Left lung (tissue), 10 donors: ENCODE data around the gene RWDD2A. TPM values are rescaled to one million over a fixed set of nuclear protein-coding genes. Genes with fewer than 3 reads are reported as not detected.

ENCODE experiments used
- ATAC-seq: fragments of 200-7000 bp; cut with Tn5 transposase; one replicate; pipeline ENCODE4 v1.9.1; 2020; ENCODE audit warnings: moderate library complexity
- DNase-seq, 4 donors: peaks; one replicate each; pipeline ENCODE4 v3.0.0-alpha.2; 2013 to 2020
- H3K27ac ChIP-seq, 2 donors: fragments of 200-600 bp; sonication (generic) in 1 of 2; one replicate each; pipeline versions ENCODE4 v1.5.0 to v1.8.0; 2020 to 2021
- H3K27me3 ChIP-seq, 2 donors: fragments of 200-600 bp; sonication (generic) in 1 of 2; one replicate each; pipeline versions ENCODE4 v1.5.0 to v1.8.0; 2020 to 2021
- H3K36me3 ChIP-seq, 2 donors: fragments of 200-600 bp; sonication (generic) in 1 of 2; one replicate each; pipeline versions ENCODE4 v1.5.0 to v1.8.0; 2020 to 2021
- H3K4me1 ChIP-seq, 2 donors: fragments of 200-600 bp; one replicate each; pipeline ENCODE4 v1.8.0; 2021
- H3K4me3 ChIP-seq, 2 donors: fragments of 200-600 bp; sonication (generic) in 1 of 2; one replicate each; pipeline versions ENCODE4 v1.5.0 to v1.8.0; 2020 to 2021; ENCODE audit warnings: mild to moderate bottlenecking in 1 of 2
- H3K9me3 ChIP-seq, 2 donors: fragments of 200-600 bp; sonication (generic) in 1 of 2; one replicate each; pipeline versions ENCODE4 v1.5.0 to v1.8.0; 2020 to 2021
- intact Hi-C, 2 donors: fragments of 100-400 bp; cut with DNase I; formaldehyde crosslinking; loops; one replicate each; pipeline versions ENCODE4 v1.11.2 to v1.14.2; 2022
- polyA plus RNA-seq, 6 donors: library from polyadenylated mRNA; unstranded; fragments of 120-200 nt; gene quantifications; one replicate each; pipeline ENCODE4 v1.2.1, GENCODE V29; 2013; ENCODE audit not compliant: insufficient read length in 6 of 6
- total RNA-seq, 2 donors: library from RNA; stranded (reverse); fragmentation: NEBNext Ultra II Directional; extraction: Animal tissue kit (Norgen Biotek cat#: 25700); gene quantifications; one replicate each; pipeline ENCODE4 v1.2.1, GENCODE V29; 2021
- TF ChIP-seq, protein P1 (sequence below), 2 donors: fragments of 200-600 bp; sonication (generic) in 1 of 2; IDR thresholded peaks; one replicate each; pipeline versions ENCODE4 v1.5.0 to v1.8.0; 2021; ENCODE audit warnings: antibody characterized with exemption in 2 of 2
- donor health status: DM: no; HTN: yes; CAD: no.
- donor health status: DM: no; HTN: no; CAD: no.

The RWDD2A gene
- total and polyA plus RNA-seq, 8 donors: 2.5 to 5.9 (median 5.0) TPM

DNA sequence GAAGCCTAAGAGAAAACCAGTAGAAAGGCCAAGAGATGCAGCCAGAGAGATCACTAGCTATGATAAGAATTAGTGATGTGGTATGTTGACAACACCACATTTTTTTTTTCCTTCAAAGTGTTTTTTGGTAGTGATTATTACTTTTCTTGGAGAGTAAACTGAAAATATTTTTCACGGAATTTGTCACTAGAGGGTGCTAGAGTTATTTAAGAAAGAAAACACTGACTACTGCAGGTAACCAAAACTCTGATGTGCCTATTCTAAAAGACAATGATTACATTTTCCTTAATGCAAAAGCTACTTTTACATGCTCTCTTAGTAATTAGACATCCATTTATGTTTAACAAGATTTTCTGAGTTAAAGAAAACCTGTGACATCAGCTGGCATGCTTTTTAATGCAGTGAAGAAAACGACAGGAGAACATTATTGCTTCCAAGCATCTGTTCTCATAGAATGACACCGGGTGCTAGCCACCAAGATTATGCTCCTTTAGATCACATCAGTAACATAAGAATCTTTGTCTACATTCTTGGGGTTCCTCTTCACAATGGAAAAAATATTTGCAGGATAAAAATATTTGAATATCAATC is 28.8 kb downstream of the RWDD2A start:
- Histone ChIP-seq H3K36me3 (no peaks in the 10 kb centered on the region), H3K27ac (no peak overlapping the region), H3K27me3 (no peaks in the 10 kb centered on the region), H3K4me1 (no peaks in the 10 kb centered on the region), H3K9me3 (no peaks in the 10 kb centered on the region), H3K4me3 (no peak overlapping the region)
- DNase-seq (peak in 1 of 4 donors; percentile 40), ATAC-seq (peak; percentile 41)
- intact Hi-C loops: loop anchor here in 1 of 2 donors (5.0 kb wide), 1 partner anchor 295 kb away; no protein-coding TSS in a partner anchor
- TF ChIP-seq, protein P1, sequence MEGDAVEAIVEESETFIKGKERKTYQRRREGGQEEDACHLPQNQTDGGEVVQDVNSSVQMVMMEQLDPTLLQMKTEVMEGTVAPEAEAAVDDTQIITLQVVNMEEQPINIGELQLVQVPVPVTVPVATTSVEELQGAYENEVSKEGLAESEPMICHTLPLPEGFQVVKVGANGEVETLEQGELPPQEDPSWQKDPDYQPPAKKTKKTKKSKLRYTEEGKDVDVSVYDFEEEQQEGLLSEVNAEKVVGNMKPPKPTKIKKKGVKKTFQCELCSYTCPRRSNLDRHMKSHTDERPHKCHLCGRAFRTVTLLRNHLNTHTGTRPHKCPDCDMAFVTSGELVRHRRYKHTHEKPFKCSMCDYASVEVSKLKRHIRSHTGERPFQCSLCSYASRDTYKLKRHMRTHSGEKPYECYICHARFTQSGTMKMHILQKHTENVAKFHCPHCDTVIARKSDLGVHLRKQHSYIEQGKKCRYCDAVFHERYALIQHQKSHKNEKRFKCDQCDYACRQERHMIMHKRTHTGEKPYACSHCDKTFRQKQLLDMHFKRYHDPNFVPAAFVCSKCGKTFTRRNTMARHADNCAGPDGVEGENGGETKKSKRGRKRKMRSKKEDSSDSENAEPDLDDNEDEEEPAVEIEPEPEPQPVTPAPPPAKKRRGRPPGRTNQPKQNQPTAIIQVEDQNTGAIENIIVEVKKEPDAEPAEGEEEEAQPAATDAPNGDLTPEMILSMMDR (IDR thresholded peaks at IDR 0.05): peak in 1 of 2 donors; percentile 49

DNA sequence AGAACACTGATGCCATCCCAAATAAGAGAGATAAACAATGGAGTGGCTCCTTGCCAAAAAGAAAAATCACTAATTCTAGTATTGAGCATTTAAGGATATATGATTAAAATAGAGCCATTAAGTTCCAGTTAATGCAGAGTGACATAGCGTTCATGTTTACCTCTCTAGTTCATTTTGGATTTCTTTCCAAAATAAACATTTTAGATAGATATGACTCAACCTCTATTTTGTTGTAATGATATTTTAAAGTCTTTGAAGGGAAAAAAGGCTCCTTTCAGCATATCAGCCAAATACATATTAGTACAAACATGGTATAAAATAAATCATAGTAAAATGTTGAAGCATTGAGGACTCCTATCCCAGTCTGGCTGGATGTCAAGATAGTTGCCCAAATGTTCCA is 33.4 kb downstream of the RWDD2A start:
- intact Hi-C loops: no loop called here
- TF ChIP-seq, protein P1 (IDR thresholded peaks at IDR 0.05): no peak
- H3K9me3 ChIP-seq: no peaks in the 10 kb centered on the region
- ATAC-seq: no peak
- H3K27ac ChIP-seq: no peak overlapping the region
- no peaks in the 10 kb centered on the region for H3K4me1 ChIP-seq
- no peak overlapping the region for H3K4me3 ChIP-seq
- no peaks in the 10 kb centered on the region for H3K36me3 ChIP-seq
- no peaks in the 10 kb centered on the region for H3K27me3 ChIP-seq
- DNase-seq: no peak

DNA sequence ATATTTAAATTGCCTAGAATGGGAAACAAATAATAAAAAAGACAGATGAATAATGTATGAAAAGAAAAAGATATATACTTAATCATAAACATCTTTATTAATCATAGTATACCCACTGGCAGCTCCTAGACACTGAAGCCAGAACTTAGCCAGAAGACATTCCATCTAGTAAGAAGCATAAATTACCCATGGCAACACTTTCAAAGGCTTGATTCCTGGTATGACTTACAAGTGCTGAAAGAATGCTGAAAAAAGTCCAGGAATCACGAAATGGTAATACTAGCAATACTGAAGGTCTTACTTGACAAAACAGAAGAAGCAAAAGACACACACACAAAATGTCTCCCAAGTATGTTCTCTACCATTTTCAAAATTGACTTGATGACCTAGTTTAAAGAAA is 38.0 kb downstream of the RWDD2A start:
- Histone ChIP-seq H3K36me3 (no peaks in the 10 kb centered on the region), H3K9me3 (no peaks in the 10 kb centered on the region), H3K27me3 (no peaks in the 10 kb centered on the region), H3K27ac (no peak overlapping the region), H3K4me3 (no peak overlapping the region), H3K4me1 (no peaks in the 10 kb centered on the region)
- ATAC-seq (no peak), DNase-seq (no peak)
- TF ChIP-seq, protein P1 (IDR thresholded peaks at IDR 0.05): no peak
- intact Hi-C loops: no loop called here

DNA sequence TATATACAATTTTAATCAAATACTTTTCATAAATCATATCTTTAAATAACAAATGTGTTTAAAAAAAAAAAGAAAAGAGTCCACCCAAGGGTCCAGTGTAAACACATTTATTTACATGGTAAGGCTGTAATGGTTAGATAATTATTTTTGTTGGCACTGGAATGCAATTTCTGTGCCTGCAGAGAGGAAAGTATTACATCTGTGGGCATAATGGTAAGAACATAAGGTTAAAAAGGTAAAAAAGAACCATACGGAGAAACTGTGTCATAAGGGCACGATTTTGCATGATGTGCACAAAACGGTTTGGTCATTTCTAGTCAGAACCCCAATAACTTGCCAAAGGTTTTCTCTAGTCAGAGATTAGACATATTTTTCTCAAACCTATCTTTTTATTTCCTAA is 54.3 kb downstream of the RWDD2A start:
- Histone ChIP-seq H3K9me3 (no peaks in the 10 kb centered on the region), H3K4me3 (no peak overlapping the region), H3K27me3 (no peaks in the 10 kb centered on the region), H3K27ac (no peak overlapping the region), H3K36me3 (no peaks in the 10 kb centered on the region), H3K4me1 (no peaks in the 10 kb centered on the region)
- intact Hi-C loops: no loop called here
- TF ChIP-seq, protein P1 (IDR thresholded peaks at IDR 0.05): no peak
- DNase-seq: no peak
- ATAC-seq: no peak

Other genes with a start within 250 kb of the RWDD2A start
- gene UBE3D, start 127.5 kb upstream of the RWDD2A start, total RNA-seq: 1 to 10 TPM; 4.1 to 6.6 TPM
- 10 to 100 TPM in 1 of 6 donors, 1 to 10 TPM in 5; 8.7 to 10.9 (median 9.2) TPM for gene UBE3D, start 127.5 kb upstream of the RWDD2A start, polyA plus RNA-seq
- gene DOP1A, start 125.7 kb upstream of the RWDD2A start, total RNA-seq: 10 to 100 TPM; 19.7 to 22.4 TPM
- gene DOP1A, start 125.7 kb upstream of the RWDD2A start, polyA plus RNA-seq: 10 to 100 TPM; 32.2 to 42.1 (median 34.9) TPM
- gene PGM3, start 92 bp upstream of the RWDD2A start, total RNA-seq: 10 to 100 TPM; 44.0 to 61.8 TPM
- 10 to 100 TPM; 64.8 to 86.5 (median 78.1) TPM for gene PGM3, start 92 bp upstream of the RWDD2A start, polyA plus RNA-seq
- gene ME1, start 237.7 kb downstream of the RWDD2A start, total RNA-seq: 10 to 100 TPM; 22.6 to 30.7 TPM
- gene ME1, start 237.7 kb downstream of the RWDD2A start, polyA plus RNA-seq: 10 to 100 TPM in 5 of 6 donors, 1 to 10 TPM in 1; 8.9 to 15.8 (median 11.8) TPM